Panc1 (cell line): ENCODE results near the gene HACL1. TPM values are rescaled to one million over a fixed set of nuclear protein-coding genes. Genes with fewer than 3 reads are reported as not detected.

ENCODE experiments used
- ATAC-seq: fragments of 200-7000 bp; cut with Tn5 transposase; 2 replicates; pipeline ENCODE4 v1.9.1; 2020; ENCODE audit warnings: mild to moderate bottlenecking, moderate library complexity
- BruUV-seq: library from RNA; stranded (reverse); fragments of 400-500 nt; replicated peaks from 2 replicates; lab custom pipeline; 2021; lab: Mats Ljungman, UMichigan
- CTCF ChIA-PET: fragments of 300-600 bp; sonication (Branson Sonifier 250); formaldehyde crosslinking; loops from one replicate; lab custom pipeline; 2022; ENCODE audit warnings: antibody characterized with exemption; lab: Charles Lee
- POLR2A ChIA-PET: fragments of 300-600 bp; sonication (Branson Sonifier 250); formaldehyde crosslinking; loops from one replicate; lab custom pipeline; 2022; ENCODE audit warnings: antibody characterized with exemption; lab: Charles Lee
- DNase-seq: peaks from one replicate; pipeline ENCODE4 v3.0.0-alpha.2; 2010; ENCODE audit warnings: low read depth, low spot score
- H3K27ac ChIP-seq: 2 replicates; pipeline ENCODE4 v1.5.1; 2011; ENCODE audit warnings: mild to moderate bottlenecking, low read length, inconsistent platforms
- H3K27me3 ChIP-seq: fragments of 200-500 bp; sonication (Bioruptor generic); 2 replicates; pipeline ENCODE4 v1.6.0; 2014; ENCODE audit warnings: low read length, inconsistent platforms; ENCODE audit not compliant: control insufficient read depth, insufficient read depth
- H3K36me3 ChIP-seq: fragments of 200-500 bp; sonication (Bioruptor generic); 2 replicates; pipeline ENCODE4 v1.5.1; 2014; ENCODE audit warnings: inconsistent platforms, mild to moderate bottlenecking, low read length, moderate library complexity; ENCODE audit not compliant: control insufficient read depth, insufficient read depth
- H3K4me1 ChIP-seq: 2 replicates; pipeline ENCODE4 v1.5.1; 2011; ENCODE audit warnings: inconsistent platforms, mild to moderate bottlenecking, low read length, moderate library complexity; ENCODE audit not compliant: control insufficient read depth, insufficient read depth
- H3K4me3 ChIP-seq, 2 experiments: 2 replicates each; pipeline ENCODE4 v1.5.1; 2011 to 2012; ENCODE audit warnings: low read depth in 2 of 2, low read length in 2 of 2, mild to moderate bottlenecking in 2 of 2, inconsistent platforms in 1 of 2, moderate library complexity in 1 of 2
- H3K9me3 ChIP-seq: fragments of 200-500 bp; sonication (Bioruptor generic); 2 replicates; pipeline ENCODE4 v1.5.1; 2014; ENCODE audit warnings: low read depth, mild to moderate bottlenecking, inconsistent platforms, low read length, moderate library complexity; ENCODE audit not compliant: control insufficient read depth, insufficient read depth
- CTCF ChIP-seq: fragments of 450-650 bp; IDR thresholded peaks from 2 replicates; pipeline ENCODE4 v1.5.1; 2017; ENCODE audit warnings: mild to moderate bottlenecking
- POLR2AphosphoS5 ChIP-seq: IDR thresholded peaks from 2 replicates; pipeline ENCODE4 v1.6.1; 2012; ENCODE audit warnings: mild to moderate bottlenecking, low read depth, low read length, moderate library complexity
- REST ChIP-seq, 2 experiments: IDR thresholded peaks; 2 replicates each; pipeline ENCODE4 v1.6.1; 2011 to 2012; ENCODE audit warnings: low read depth in 2 of 2, control low read depth in 1 of 2, low read length in 1 of 2, mild to moderate bottlenecking in 1 of 2, moderate library complexity in 1 of 2; ENCODE audit not compliant: insufficient read depth in 1 of 2
- SIN3A ChIP-seq: IDR thresholded peaks from 2 replicates; pipeline ENCODE4 v1.6.1; 2012; ENCODE audit warnings: low read depth, mild to moderate bottlenecking, low read length, moderate library complexity, borderline replicate concordance; ENCODE audit not compliant: insufficient read depth
- TCF7L2 ChIP-seq: IDR thresholded peaks from 2 replicates; pipeline ENCODE4 v1.6.1; 2011; ENCODE audit warnings: mild to moderate bottlenecking, low read depth, low read length, inconsistent platforms
- in situ Hi-C: cut with HindIII; loops from 2 replicates; pipeline ENCODE4 v1.10.0; 2016; ENCODE audit warnings: low sequenced_read_pairs, low pct_unique_long_range_greater_than_20kb
- intact Hi-C: fragments of 100-400 bp; cut with micrococcal nuclease; formaldehyde crosslinking; loops from one replicate; pipeline ENCODE4 v1.10.0; 2022; ENCODE audit not compliant: unreplicated experiment
- total RNA-seq: library from RNA; stranded (reverse); gene quantifications from one replicate; pipeline ENCODE4 v1.2.1, GENCODE V29; 2021; ENCODE audit not compliant: unreplicated experiment

The HACL1 gene
- total RNA-seq, 1 experiment from 2014 or later, result 26.8 TPM

- intact Hi-C loops, result no loop called here
- no peak overlapping the region for H3K4me3 ChIP-seq
- no TSS peak for BruUV-seq
- H3K27ac ChIP-seq, result no peak overlapping the region
- ChIA-PET POLR2A (no interaction called here), CTCF (no interaction called here)
- no peaks in the 10 kb centered on the region for H3K9me3 ChIP-seq
- no peaks in the 10 kb centered on the region for H3K4me1 ChIP-seq
- in situ Hi-C loops, result no loop called here
- TF ChIP-seq POLR2AphosphoS5 (no peak), TCF7L2 (no peak), SIN3A (no peak), CTCF (no peak), REST (IDR thresholded peaks at IDR 0.05; ENCODE audit: insufficient read depth in 1 of 2, low read depth in 2 of 2, low read length in 1 of 2) (no peak)
- H3K36me3 ChIP-seq, result no peaks in the 10 kb centered on the region
- no peaks in the 10 kb centered on the region for H3K27me3 ChIP-seq
- ATAC-seq, result no peak
- DNase-seq, result no peak
Measured at GRCh38 chr3:15528854-15529537, 72.4 kb downstream of the HACL1 start.

GRCh38 chr3:15527031-15527459 is 74.3 kb downstream of the HACL1 start:
- in situ Hi-C loops, result no loop called here
- ChIA-PET CTCF (interaction anchor here (0.5 kb wide), 1 partner anchor 567 kb away, joined by 4 read pairs; no protein-coding TSS in a partner anchor), POLR2A (interaction anchor here (0.6 kb wide), 1 partner anchor 890 kb away, joined by 3 read pairs; no protein-coding TSS in a partner anchor)
- no peak for TF ChIP-seq SIN3A
- TF ChIP-seq POLR2AphosphoS5, result no peak
- no peak for TF ChIP-seq TCF7L2
- TF ChIP-seq REST (IDR thresholded peaks at IDR 0.05; ENCODE audit: insufficient read depth in 1 of 2, low read depth in 2 of 2, low read length in 1 of 2), result no peak
- no peak for TF ChIP-seq CTCF
- BruUV-seq, result no TSS peak
- H3K4me3 ChIP-seq, result no peak overlapping the region
- H3K9me3 ChIP-seq, result no peaks in the 10 kb centered on the region
- H3K36me3 ChIP-seq, result no peaks in the 10 kb centered on the region
- no peaks in the 10 kb centered on the region for H3K27me3 ChIP-seq
- ATAC-seq (no peak), DNase-seq (no peak)
- H3K27ac ChIP-seq, result no peak overlapping the region
- H3K4me1 ChIP-seq, result no peaks in the 10 kb centered on the region
- intact Hi-C loops, result no loop called here
